Measurements from ENCODE around the gene TNFSF12. TPM values are rescaled to one million over a fixed set of nuclear protein-coding genes. Genes with fewer than 3 reads are reported as not detected.
"Not testable (repeated sequence)": the region's sequence is repeated elsewhere in the genome, so short reads cannot be mapped to it uniquely, and the experiment has no call there.

TNFSF12 gene
- total RNA-seq, 1 experiment from 2014 or later = not detected

GRCh38 chr17:7590743-7591142 is 41.9 kb downstream of the TNFSF12 start:
- no peak overlapping the region for H3K27ac ChIP-seq (ENCODE audit: low read length)
- H3K4me1 ChIP-seq (ENCODE audit: low read length) = no peaks in the 10 kb centered on the region
- no peak overlapping the region for H3K9ac ChIP-seq (ENCODE audit: low read length)
- no peaks in the 10 kb centered on the region for H3K27me3 ChIP-seq (ENCODE audit: low read length)
- H3K79me2 ChIP-seq (ENCODE audit: low read length) = peaks cover 3% of the 10 kb centered on the region; the same call in 1 of the 2 replicates
- H3K9me2 ChIP-seq (replicated peaks; ENCODE audit: insufficient read depth, low read length) = no peaks in the 10 kb centered on the region
- H3K36me3 ChIP-seq (ENCODE audit: insufficient read depth, low read length) = peaks cover 17% of the 10 kb centered on the region; the same call in 1 of the 2 replicates
- no peaks in the 10 kb centered on the region for H4K20me1 ChIP-seq (ENCODE audit: insufficient read depth, low read depth, low read length)
- H3K4me3 ChIP-seq (ENCODE audit: low read length) = no peak overlapping the region
- H3K9me3 ChIP-seq (ENCODE audit: low read length) = no peaks in the 10 kb centered on the region
- H2AFZ ChIP-seq (ENCODE audit: low read length) = no peak overlapping the region
- no peak overlapping the region for H3K4me2 ChIP-seq (ENCODE audit: low read depth, low read length, poor library complexity, severe bottlenecking)
- no peak for DNase-seq

GRCh38 chr17:7591596-7591995 is 42.7 kb downstream of the TNFSF12 start:
- DNase-seq = no peak
- Histone ChIP-seq H3K4me3 (ENCODE audit: low read length) (no peak overlapping the region), H3K79me2 (ENCODE audit: low read length) (peaks cover under 1% of the 10 kb centered on the region; the same call in 1 of the 2 replicates), H4K20me1 (ENCODE audit: insufficient read depth, low read depth, low read length) (no peaks in the 10 kb centered on the region), H3K27ac (ENCODE audit: low read length) (no peak overlapping the region), H2AFZ (ENCODE audit: low read length) (no peak overlapping the region), H3K9me3 (ENCODE audit: low read length) (no peaks in the 10 kb centered on the region), H3K27me3 (ENCODE audit: low read length) (no peaks in the 10 kb centered on the region), H3K9me2 (replicated peaks; ENCODE audit: insufficient read depth, low read length) (no peaks in the 10 kb centered on the region), H3K4me1 (ENCODE audit: low read length) (no peaks in the 10 kb centered on the region), H3K9ac (ENCODE audit: low read length) (no peak overlapping the region), H3K36me3 (ENCODE audit: insufficient read depth, low read length) (peaks cover 18% of the 10 kb centered on the region; the same call in 1 of the 2 replicates), H3K4me2 (ENCODE audit: low read depth, low read length, poor library complexity, severe bottlenecking) (no peak overlapping the region)

GRCh38 chr17:7592422-7593021 is 43.7 kb downstream of the TNFSF12 start:
- Histone ChIP-seq H3K27me3 (ENCODE audit: low read length) (no peaks in the 10 kb centered on the region), H3K9me3 (ENCODE audit: low read length) (no peaks in the 10 kb centered on the region), H3K9ac (ENCODE audit: low read length) (no peak overlapping the region), H2AFZ (ENCODE audit: low read length) (no peak overlapping the region), H3K4me1 (ENCODE audit: low read length) (no peaks in the 10 kb centered on the region), H3K9me2 (replicated peaks; ENCODE audit: insufficient read depth, low read length) (no peaks in the 10 kb centered on the region), H4K20me1 (ENCODE audit: insufficient read depth, low read depth, low read length) (no peaks in the 10 kb centered on the region), H3K27ac (ENCODE audit: low read length) (no peak overlapping the region), H3K4me2 (ENCODE audit: low read depth, low read length, poor library complexity, severe bottlenecking) (no peak overlapping the region), H3K36me3 (ENCODE audit: insufficient read depth, low read length) (peaks cover 18% of the 10 kb centered on the region; the same call in 1 of the 2 replicates), H3K4me3 (ENCODE audit: low read length) (no peak overlapping the region), H3K79me2 (ENCODE audit: low read length) (no peaks in the 10 kb centered on the region)
- no peak for DNase-seq

- H3K4me3 ChIP-seq (ENCODE audit: low read length) = no peak overlapping the region
- DNase-seq = no peak
- H3K9ac ChIP-seq (ENCODE audit: low read length) = no peak overlapping the region
- H3K4me1 ChIP-seq (ENCODE audit: low read length) = no peaks in the 10 kb centered on the region
- H3K36me3 ChIP-seq (ENCODE audit: insufficient read depth, low read length) = peaks cover 18% of the 10 kb centered on the region; the same call in 1 of the 2 replicates
- H3K9me3 ChIP-seq (ENCODE audit: low read length) = no peaks in the 10 kb centered on the region
- H4K20me1 ChIP-seq (ENCODE audit: insufficient read depth, low read depth, low read length) = no peaks in the 10 kb centered on the region
- H3K27me3 ChIP-seq (ENCODE audit: low read length) = no peaks in the 10 kb centered on the region
- H3K9me2 ChIP-seq (replicated peaks; ENCODE audit: insufficient read depth, low read length) = no peaks in the 10 kb centered on the region
- H3K4me2 ChIP-seq (ENCODE audit: low read depth, low read length, poor library complexity, severe bottlenecking) = no peak overlapping the region
- no peaks in the 10 kb centered on the region for H3K79me2 ChIP-seq (ENCODE audit: low read length)
- no peak overlapping the region for H3K27ac ChIP-seq (ENCODE audit: low read length)
- no peak overlapping the region for H2AFZ ChIP-seq (ENCODE audit: low read length)
These were observed 44.4 kb downstream of the TNFSF12 start for GRCh38 chr17:7593296-7593695.

- not testable (repeated sequence) for H2AFZ ChIP-seq (ENCODE audit: low read length); H3K9ac ChIP-seq (ENCODE audit: low read length); H3K9me2 ChIP-seq (replicated peaks; ENCODE audit: insufficient read depth, low read length); H3K9me3 ChIP-seq (ENCODE audit: low read length); H4K20me1 ChIP-seq (ENCODE audit: insufficient read depth, low read depth, low read length); H3K27me3 ChIP-seq (ENCODE audit: low read length); H3K79me2 ChIP-seq (ENCODE audit: low read length); H3K4me1 ChIP-seq (ENCODE audit: low read length); H3K27ac ChIP-seq (ENCODE audit: low read length); DNase-seq; H3K4me3 ChIP-seq (ENCODE audit: low read length); H3K4me2 ChIP-seq (ENCODE audit: low read depth, low read length, poor library complexity, severe bottlenecking)
- peaks cover 20% of the 10 kb centered on the region; the same call in 1 of the 2 replicates for H3K36me3 ChIP-seq (ENCODE audit: insufficient read depth, low read length)
These were observed 48.7 kb downstream of the TNFSF12 start for GRCh38 chr17:7597561-7597960.

GRCh38 chr17:7606280-7606679 is 57.4 kb downstream of the TNFSF12 start:
- H3K9me2 ChIP-seq (replicated peaks; ENCODE audit: insufficient read depth, low read length) = no peaks in the 10 kb centered on the region
- no peak for DNase-seq
- no peaks in the 10 kb centered on the region for H3K9me3 ChIP-seq (ENCODE audit: low read length)
- no peak overlapping the region for H2AFZ ChIP-seq (ENCODE audit: low read length)
- H3K4me3 ChIP-seq (ENCODE audit: low read length) = no peak overlapping the region
- no peak overlapping the region for H3K9ac ChIP-seq (ENCODE audit: low read length)
- H3K4me1 ChIP-seq (ENCODE audit: low read length) = no peaks in the 10 kb centered on the region
- no peaks in the 10 kb centered on the region for H4K20me1 ChIP-seq (ENCODE audit: insufficient read depth, low read depth, low read length)
- H3K79me2 ChIP-seq (ENCODE audit: low read length) = peaks cover 41% of the 10 kb centered on the region
- H3K4me2 ChIP-seq (ENCODE audit: low read depth, low read length, poor library complexity, severe bottlenecking) = no peak overlapping the region
- H3K27me3 ChIP-seq (ENCODE audit: low read length) = no peaks in the 10 kb centered on the region
- peaks cover 34% of the 10 kb centered on the region; the same call in 1 of the 2 replicates for H3K36me3 ChIP-seq (ENCODE audit: insufficient read depth, low read length)
- H3K27ac ChIP-seq (ENCODE audit: low read length) = no peak overlapping the region

Small RNA genes within 50 kb of the gene (small RNA-seq; reads per million reads assigned to genes)
- gene CD68 (not detected), gene RF00019 (not detected), gene SNORA48 (not detected), gene SNORD10 (not detected)

Other genes starting within 250 kb of the TNFSF12 start
- gene EIF5A, start 241.4 kb upstream of the TNFSF12 start, total RNA-seq (2014; rRNA removed; shearing (Covaris generic); ENCODE audit: low replicate concordance) = 231 and 326 TPM in 2 replicates
- gene GPS2, start 233.7 kb upstream of the TNFSF12 start, total RNA-seq (2014; rRNA removed; shearing (Covaris generic); ENCODE audit: low replicate concordance) = 36.9 and 63.1 TPM in 2 replicates
- gene NEURL4, start 219.7 kb upstream of the TNFSF12 start, total RNA-seq (2014; rRNA removed; shearing (Covaris generic); ENCODE audit: low replicate concordance) = 11.1 and 21.2 TPM in 2 replicates
- gene ACAP1, start 212.5 kb upstream of the TNFSF12 start, total RNA-seq (2014; rRNA removed; shearing (Covaris generic); ENCODE audit: low replicate concordance) = 51.0 and 85.0 TPM in 2 replicates
- 5.1 and 6.8 TPM in 2 replicates for gene KCTD11, start 196.9 kb upstream of the TNFSF12 start, total RNA-seq (2014; rRNA removed; shearing (Covaris generic); ENCODE audit: low replicate concordance)
- gene TMEM95, start 193.9 kb upstream of the TNFSF12 start, total RNA-seq (2014; rRNA removed; shearing (Covaris generic); ENCODE audit: low replicate concordance) = not detected in 2 replicates
- 0.75 and 3.8 TPM in 2 replicates for gene TNK1, start 168.0 kb upstream of the TNFSF12 start, total RNA-seq (2014; rRNA removed; shearing (Covaris generic); ENCODE audit: low replicate concordance)
- 39.8 and 40.4 TPM in 2 replicates for gene PLSCR3, start 154.5 kb upstream of the TNFSF12 start, total RNA-seq (2014; rRNA removed; shearing (Covaris generic); ENCODE audit: low replicate concordance)
- 262 and 330 TPM in 2 replicates for gene TMEM256, start 145.0 kb upstream of the TNFSF12 start, total RNA-seq (2014; rRNA removed; shearing (Covaris generic); ENCODE audit: low replicate concordance)
- gene NLGN2, start 141.2 kb upstream of the TNFSF12 start, total RNA-seq (2014; rRNA removed; shearing (Covaris generic); ENCODE audit: low replicate concordance) = not detected in 2 replicates
- not detected in 2 replicates for gene SPEM1, start 128.7 kb upstream of the TNFSF12 start, total RNA-seq (2014; rRNA removed; shearing (Covaris generic); ENCODE audit: low replicate concordance)
- not detected in 2 replicates for gene SPEM2, start 123.4 kb upstream of the TNFSF12 start, total RNA-seq (2014; rRNA removed; shearing (Covaris generic); ENCODE audit: low replicate concordance)
- gene SPEM3, start 120.2 kb upstream of the TNFSF12 start, total RNA-seq (2014; rRNA removed; shearing (Covaris generic); ENCODE audit: low replicate concordance) = not detected in 2 replicates
- gene TMEM102, start 113.6 kb upstream of the TNFSF12 start, total RNA-seq (2014; rRNA removed; shearing (Covaris generic); ENCODE audit: low replicate concordance) = 3.0 and 9.9 TPM in 2 replicates
- gene FGF11, start 109.5 kb upstream of the TNFSF12 start, total RNA-seq (2014; rRNA removed; shearing (Covaris generic); ENCODE audit: low replicate concordance) = 0.32 and 0.67 TPM in 2 replicates
- gene CHRNB1, start 104.0 kb upstream of the TNFSF12 start, total RNA-seq (2014; rRNA removed; shearing (Covaris generic); ENCODE audit: low replicate concordance) = 3.6 and 6.6 TPM in 2 replicates
- 5.5 and 7.2 TPM in 2 replicates for gene ZBTB4, start 69.4 kb upstream of the TNFSF12 start, total RNA-seq (2014; rRNA removed; shearing (Covaris generic); ENCODE audit: low replicate concordance)
- gene SLC35G6, start 67.6 kb upstream of the TNFSF12 start, total RNA-seq (2014; rRNA removed; shearing (Covaris generic); ENCODE audit: low replicate concordance) = not detected in 2 replicates
- gene POLR2A, start 64.7 kb upstream of the TNFSF12 start, total RNA-seq (2014; rRNA removed; shearing (Covaris generic); ENCODE audit: low replicate concordance) = 78.8 and 169 TPM in 2 replicates
- 0.90 and 4.0 TPM in 2 replicates for gene TNFSF13, start 9.7 kb downstream of the TNFSF12 start, total RNA-seq (2014; rRNA removed; shearing (Covaris generic); ENCODE audit: low replicate concordance)
- gene SENP3, start 12.9 kb downstream of the TNFSF12 start, total RNA-seq (2014; rRNA removed; shearing (Covaris generic); ENCODE audit: low replicate concordance) = 62.8 and 96.1 TPM in 2 replicates
- gene CD68, start 30.6 kb downstream of the TNFSF12 start, total RNA-seq (2014; rRNA removed; shearing (Covaris generic); ENCODE audit: low replicate concordance) = 3.8 and 6.0 TPM in 2 replicates
- 25.4 and 27.0 TPM in 2 replicates for gene MPDU1, start 34.8 kb downstream of the TNFSF12 start, total RNA-seq (2014; rRNA removed; shearing (Covaris generic); ENCODE audit: low replicate concordance)
- 1.2 and 1.6 TPM in 2 replicates for gene SOX15, start 41.0 kb downstream of the TNFSF12 start, total RNA-seq (2014; rRNA removed; shearing (Covaris generic); ENCODE audit: low replicate concordance)
- 40.5 and 42.3 TPM in 2 replicates for gene FXR2, start 65.8 kb downstream of the TNFSF12 start, total RNA-seq (2014; rRNA removed; shearing (Covaris generic); ENCODE audit: low replicate concordance)
- gene SAT2, start 78.8 kb downstream of the TNFSF12 start, total RNA-seq (2014; rRNA removed; shearing (Covaris generic); ENCODE audit: low replicate concordance) = 36.0 and 55.0 TPM in 2 replicates
- gene SHBG, start 81.1 kb downstream of the TNFSF12 start, total RNA-seq (2014; rRNA removed; shearing (Covaris generic); ENCODE audit: low replicate concordance) = 0.58 and 1.2 TPM in 2 replicates
- gene ATP1B2, start 101.9 kb downstream of the TNFSF12 start, total RNA-seq (2014; rRNA removed; shearing (Covaris generic); ENCODE audit: low replicate concordance) = not detected in 2 replicates
- 11.0 and 14.0 TPM in 2 replicates for gene TP53, start 138.4 kb downstream of the TNFSF12 start, total RNA-seq (2014; rRNA removed; shearing (Covaris generic); ENCODE audit: low replicate concordance)
- gene WRAP53, start 139.4 kb downstream of the TNFSF12 start, total RNA-seq (2014; rRNA removed; shearing (Covaris generic); ENCODE audit: low replicate concordance) = 10.4 and 19.0 TPM in 2 replicates
- gene EFNB3, start 156.1 kb downstream of the TNFSF12 start, total RNA-seq (2014; rRNA removed; shearing (Covaris generic); ENCODE audit: low replicate concordance) = not detected in 2 replicates
- gene DNAH2, start 168.7 kb downstream of the TNFSF12 start, total RNA-seq (2014; rRNA removed; shearing (Covaris generic); ENCODE audit: low replicate concordance) = not detected in 2 replicates

Measured in Karpas-422 (cell line).